BLaER1 treated with 17β-estradiol and CSF1 and Interleukin-3, amounts not matched to agents 10 nM and 100 nM (cell line): ENCODE measurements around the gene FNDC11.
A peak's percentile ranks its signal among the peaks of the same experiment; 100 is the strongest.
"Not testable (repeated sequence)": the region's sequence is repeated elsewhere in the genome, so short reads cannot be mapped to it uniquely, and the experiment has no call there.

ENCODE experiments used
- H3K27ac ChIP-seq, 11 experiments: shearing (Covaris generic); formaldehyde crosslinking; 2 replicates each; pipeline ENCODE4 v1.8.1; 2022
- H3K27me3 ChIP-seq, 11 experiments: shearing (Covaris generic); formaldehyde crosslinking; 2 replicates each; pipeline ENCODE4 v1.8.1; 2022
- H3K36me3 ChIP-seq, 11 experiments: shearing (Covaris generic); formaldehyde crosslinking; 2 replicates each; pipeline ENCODE4 v1.8.1; 2022
- H3K4me1 ChIP-seq, 10 experiments: shearing (Covaris generic); formaldehyde crosslinking; 2 replicates each; pipeline ENCODE4 v1.8.1; 2022
- H3K4me2 ChIP-seq, 11 experiments: shearing (Covaris generic); formaldehyde crosslinking; 2 replicates each; pipeline ENCODE4 v1.8.1; 2022
- H3K4me3 ChIP-seq, 10 experiments: shearing (Covaris generic); formaldehyde crosslinking; 2 replicates each; pipeline ENCODE4 v1.8.1; 2022
- H3K9ac ChIP-seq, 11 experiments: shearing (Covaris generic); formaldehyde crosslinking; 2 replicates each; pipeline ENCODE4 v1.8.1; 2022
- H3K9me3 ChIP-seq, 11 experiments: shearing (Covaris generic); formaldehyde crosslinking; replicated peaks in 1 of 11; 2 replicates each; pipeline ENCODE4 v1.8.1; 2022
- H4K20me1 ChIP-seq, 11 experiments: shearing (Covaris generic); formaldehyde crosslinking; 2 replicates each; pipeline ENCODE4 v1.8.1; 2022
- Cebpa-rat ChIP-seq, 11 experiments: shearing (Covaris generic); IDR thresholded peaks; 2 replicates each; pipeline ENCODE4 v1.8.1; 2022

Gene FNDC11

GRCh38 chr20:63568170-63568981 lies 14.4 kb downstream of the FNDC11 start:
- Histone ChIP-seq H4K20me1 (peaks cover 95 to 100% (median 99%) of the 10 kb centered on the region in 11 experiments), H3K4me1 (peaks cover 40 to 61% (median 52%) of the 10 kb centered on the region in 10 experiments), H3K27me3 (peaks cover 94 to 99% (median 97%) of the 10 kb centered on the region in 11 experiments), H3K27ac (peak overlapping the region in 6 of 11 experiments; percentile 3 to 50 (median 26); a peak in 9 of 22 replicates), H3K4me2 (peak overlapping the region; percentile 92 to 100 (median 97)), H3K9ac (peak overlapping the region in 3 of 11 experiments; percentile 28 to 37 (median 29); a peak in 2 of 22 replicates), H3K4me3 (peak overlapping the region; percentile 16 to 55 (median 38); a peak in 16 of 20 replicates), H3K9me3 (no peaks in the 10 kb centered on the region), H3K36me3 (peaks cover 0 to 23% (median 0%) of the 10 kb centered on the region in 11 experiments; a peak in 3 of 22 replicates)
- TF ChIP-seq Cebpa-rat (IDR thresholded peaks at IDR 0.05): no peak

GRCh38 chr20:63568986-63569949 lies 15.3 kb downstream of the FNDC11 start:
- Histone ChIP-seq H4K20me1 (peaks cover 86 to 94% (median 92%) of the 10 kb centered on the region in 11 experiments), H3K9ac (peak overlapping the region in 5 of 11 experiments; percentile 2 to 29 (median 24); a peak in 5 of 22 replicates), H3K27ac (peak overlapping the region in 3 of 11 experiments; percentile 10 to 51 (median 41); a peak in 4 of 22 replicates), H3K36me3 (peaks cover 0 to 16% (median 0%) of the 10 kb centered on the region in 11 experiments; a peak in 3 of 22 replicates), H3K4me2 (peak overlapping the region; percentile 92 to 100 (median 97)), H3K27me3 (peaks cover 87 to 93% (median 91%) of the 10 kb centered on the region in 11 experiments), H3K4me3 (peak overlapping the region in 5 of 10 experiments; percentile 38 to 55 (median 44); a peak in 3 of 20 replicates), H3K9me3 (no peaks in the 10 kb centered on the region), H3K4me1 (peaks cover 43 to 56% (median 51%) of the 10 kb centered on the region in 10 experiments)
- no peak for TF ChIP-seq Cebpa-rat (IDR thresholded peaks at IDR 0.05)

- H3K27me3 ChIP-seq: peaks cover 75 to 93% (median 81%) of the 10 kb centered on the region in 11 experiments
- no peak overlapping the region for H3K27ac ChIP-seq
- no peak overlapping the region for H3K4me3 ChIP-seq
- TF ChIP-seq Cebpa-rat (IDR thresholded peaks at IDR 0.05): no peak
- H3K36me3 ChIP-seq: peaks cover 0 to 13% (median 0%) of the 10 kb centered on the region in 11 experiments; a peak in 3 of 22 replicates
- peaks cover 47 to 66% (median 62%) of the 10 kb centered on the region in 10 experiments for H3K4me1 ChIP-seq
- H3K9me3 ChIP-seq: no peaks in the 10 kb centered on the region
- H3K4me2 ChIP-seq: peak overlapping the region in 10 of 11 experiments; percentile 93 to 100 (median 98); a peak in 18 of 22 replicates
- peaks cover 74 to 82% (median 80%) of the 10 kb centered on the region in 11 experiments for H4K20me1 ChIP-seq
- no peak overlapping the region for H3K9ac ChIP-seq
Observed at GRCh38 chr20:63570281-63571086, 16.5 kb downstream of the FNDC11 start.

- H3K4me2 ChIP-seq: peak overlapping the region in 3 of 11 experiments; percentile 13 to 99 (median 99); a peak in 3 of 22 replicates
- not testable (repeated sequence) for H3K9me3 ChIP-seq, H3K4me3 ChIP-seq, H3K27ac ChIP-seq, H3K9ac ChIP-seq
- peaks cover 69 to 92% (median 75%) of the 10 kb centered on the region in 11 experiments for H3K27me3 ChIP-seq
- H3K36me3 ChIP-seq: peaks cover 0 to 13% (median 0%) of the 10 kb centered on the region in 11 experiments; a peak in 3 of 22 replicates
- peaks cover 68 to 76% (median 74%) of the 10 kb centered on the region in 11 experiments for H4K20me1 ChIP-seq
- peaks cover 47 to 68% (median 62%) of the 10 kb centered on the region in 10 experiments for H3K4me1 ChIP-seq
Observed at GRCh38 chr20:63571087-63571478, 17.1 kb downstream of the FNDC11 start.

GRCh38 chr20:63572071-63572787 lies 18.3 kb downstream of the FNDC11 start:
- Histone ChIP-seq H3K9me3 (no peaks in the 10 kb centered on the region), H3K4me1 (peaks cover 43 to 61% (median 55%) of the 10 kb centered on the region in 10 experiments), H3K36me3 (peaks cover 0 to 13% (median 0%) of the 10 kb centered on the region in 11 experiments; a peak in 3 of 22 replicates), H3K4me2 (0 out of 22 replicates have a peak overlapping the region, but pooled peaks of 1 of the 11 experiments have one; percentile 97), H3K27me3 (peaks cover 59 to 87% (median 63%) of the 10 kb centered on the region in 11 experiments), H3K27ac (no peak overlapping the region), H3K9ac (no peak overlapping the region; a peak in 1 of 22 replicates), H4K20me1 (peaks cover 56 to 65% (median 62%) of the 10 kb centered on the region in 11 experiments), H3K4me3 (no peak overlapping the region)
- TF ChIP-seq Cebpa-rat (IDR thresholded peaks at IDR 0.05): no peak

- Histone ChIP-seq H3K9me3 (no peaks in the 10 kb centered on the region), H3K4me1 (peaks cover 35 to 53% (median 47%) of the 10 kb centered on the region in 10 experiments), H3K4me3 (peak overlapping the region; percentile 59 to 76 (median 64)), H3K36me3 (peaks cover 0 to 13% (median 0%) of the 10 kb centered on the region in 11 experiments; a peak in 3 of 22 replicates), H3K27ac (peak overlapping the region in 9 of 11 experiments; percentile 43 to 68 (median 59); a peak in 9 of 22 replicates), H3K4me2 (peak overlapping the region; percentile 91 to 99 (median 97)), H4K20me1 (peaks cover 49 to 60% (median 54%) of the 10 kb centered on the region in 11 experiments), H3K27me3 (peaks cover 54 to 89% (median 57%) of the 10 kb centered on the region in 11 experiments), H3K9ac (peak overlapping the region; percentile 61 to 80 (median 76); a peak in 20 of 22 replicates)
- no peak for TF ChIP-seq Cebpa-rat (IDR thresholded peaks at IDR 0.05)
Observed at GRCh38 chr20:63572788-63573646, 19.1 kb downstream of the FNDC11 start.
